HCT116 (cell line): ENCODE measurements around the gene TMEM62. TPM values are rescaled to one million over a fixed set of nuclear protein-coding genes. Genes with fewer than 3 reads are reported as not detected.

Experiments
- ATAC-seq: fragments of 200-7000 bp; cut with Tn5 transposase; 2 replicates; pipeline ENCODE4 v1.9.1; 2020; ENCODE audit warnings: mild to moderate bottlenecking, moderate library complexity
- BruUV-seq: library from RNA; stranded (reverse); fragments of 400-500 nt; replicated peaks from 2 replicates; lab custom pipeline; 2021; lab: Mats Ljungman, UMichigan
- CTCF ChIA-PET: fragments of 300-600 bp; sonication (Branson Sonifier 250); formaldehyde crosslinking; loops from one replicate; lab custom pipeline; 2021; ENCODE audit warnings: antibody characterized with exemption; lab: Charles Lee
- POLR2A ChIA-PET: fragments of 300-600, 350-600 bp; sonication (Branson Sonifier 250); formaldehyde crosslinking; loops from one replicate; lab custom pipeline; 2021; ENCODE audit warnings: antibody characterized with exemption; lab: Charles Lee
- RAD21 ChIA-PET, 2 experiments: fragments of 300-600 bp; sonication (Branson Sonifier 250); formaldehyde crosslinking; loops; one replicate each; lab custom pipeline; 2023; ENCODE audit warnings: low total read pairs in 2 of 2; ENCODE audit not compliant: uncharacterized antibody in 2 of 2, unreplicated experiment in 2 of 2, low non-redundant PET in 1 of 2; lab: Charles Lee
- DNase-seq: peaks from one replicate; pipeline ENCODE4 v3.0.0-alpha.2; 2010; ENCODE audit warnings: low read depth, low spot score
- H2AFZ ChIP-seq: fragments of 200-600 bp; shearing (Covaris generic), sonication (generic); 2 replicates; pipeline ENCODE4 v1.6.1; 2017; ENCODE audit warnings: low read depth, mixed run types, mixed read lengths, antibody characterized with exemption, low read length; ENCODE audit not compliant: poor library complexity, severe bottlenecking
- H3K27ac ChIP-seq: 2 replicates; pipeline ENCODE4 v1.5.1; 2012; ENCODE audit warnings: low read depth, low read length
- H3K27me3 ChIP-seq: fragments of 200-600 bp; sonication (generic); 2 replicates; pipeline ENCODE4 v1.6.1; 2016; ENCODE audit warnings: mixed run types, low read length, mixed read lengths; ENCODE audit not compliant: insufficient read depth
- H3K36me3 ChIP-seq, 2 experiments: fragments of 200-500 bp in 1 of 2; fragments of 200-600 bp in 1 of 2; sonication (Bioruptor generic) in 1 of 2; sonication (generic) in 1 of 2; 2 replicates each; pipeline versions ENCODE4 v1.5.1 to v1.6.1; 2014 to 2016; ENCODE audit warnings: low read length in 2 of 2, inconsistent platforms in 1 of 2, mixed read lengths in 1 of 2, mixed run types in 1 of 2; ENCODE audit not compliant: insufficient read depth in 2 of 2, control insufficient read depth in 1 of 2
- H3K4me1 ChIP-seq, 2 experiments: fragments of 200-600 bp in 1 of 2; sonication (generic) in 1 of 2; 2 replicates each; pipeline versions ENCODE4 v1.5.1 to v1.6.1; 2012 to 2017; ENCODE audit warnings: low read length in 2 of 2, inconsistent platforms in 1 of 2, mild to moderate bottlenecking in 1 of 2, mixed read lengths in 1 of 2, mixed run types in 1 of 2, moderate library complexity in 1 of 2; ENCODE audit not compliant: insufficient read depth in 2 of 2, control insufficient read depth in 1 of 2
- H3K4me2 ChIP-seq: fragments of 200-600 bp; sonication (generic); 2 replicates; pipeline ENCODE4 v1.6.1; 2017; ENCODE audit warnings: mixed run types, low read length, mixed read lengths
- H3K4me3 ChIP-seq, 2 experiments: fragments of 200-600 bp in 1 of 2; sonication (generic) in 1 of 2; replicated peaks in 1 of 2; 2 replicates each; pipeline ENCODE4 v1.5.1; 2011 to 2016; ENCODE audit warnings: low read length in 2 of 2, control low read depth in 1 of 2, low read depth in 1 of 2, mild to moderate bottlenecking in 1 of 2, mixed read lengths in 1 of 2, mixed run types in 1 of 2
- H3K79me2 ChIP-seq: fragments of 200-600 bp; sonication (generic); 2 replicates; pipeline ENCODE4 v1.6.1; 2017; ENCODE audit warnings: mild to moderate bottlenecking, mixed run types, low read length, moderate library complexity, mixed read lengths; ENCODE audit not compliant: insufficient read depth
- H3K9ac ChIP-seq: fragments of 200-600 bp; sonication (generic); 2 replicates; pipeline ENCODE4 v1.6.1; 2016; ENCODE audit warnings: low read length, mixed read lengths
- H3K9me2 ChIP-seq: fragments of 200-600 bp; sonication (generic), shearing (Covaris generic); 2 replicates; pipeline ENCODE4 v1.6.1; 2017; ENCODE audit warnings: mixed run types, mild to moderate bottlenecking, moderate library complexity; ENCODE audit not compliant: insufficient read depth
- H3K9me3 ChIP-seq, 2 experiments: fragments of 200-500 bp in 1 of 2; fragments of 200-600 bp in 1 of 2; sonication (Bioruptor generic) in 1 of 2; sonication (generic) in 1 of 2; 2 replicates each; pipeline ENCODE4 v1.6.1; 2014 to 2017; ENCODE audit warnings: low read length in 2 of 2, mixed read lengths in 2 of 2, inconsistent platforms in 1 of 2, low read depth in 1 of 2, mild to moderate bottlenecking in 1 of 2, mixed run types in 1 of 2, moderate library complexity in 1 of 2; ENCODE audit not compliant: control insufficient read depth in 1 of 2, insufficient read depth in 1 of 2
- H4K20me1 ChIP-seq: fragments of 200-600 bp; sonication (generic), shearing (Covaris generic); 2 replicates; pipeline ENCODE4 v1.6.1; 2017; ENCODE audit warnings: mixed run types, mild to moderate bottlenecking, moderate library complexity; ENCODE audit not compliant: insufficient read depth
- CBX3 ChIP-seq: IDR thresholded peaks from 2 replicates; pipeline ENCODE4 v1.6.1; 2012; ENCODE audit warnings: low read depth
- CEBPB ChIP-seq: IDR thresholded peaks from 2 replicates; pipeline ENCODE4 v1.6.1; 2012; ENCODE audit warnings: low read depth
- EGR1 ChIP-seq: IDR thresholded peaks from 2 replicates; pipeline ENCODE4 v1.6.1; 2012; ENCODE audit warnings: low read depth
- ELF1 ChIP-seq: IDR thresholded peaks from 2 replicates; pipeline ENCODE4 v1.6.1; 2012; ENCODE audit warnings: low read depth, borderline replicate concordance
- EZH2 ChIP-seq: fragments of 200-600 bp; sonication (generic); IDR thresholded peaks from 2 replicates; pipeline ENCODE4 v1.6.1; 2017; ENCODE audit warnings: antibody characterized with exemption, mixed run types
- EZH2phosphoT487 ChIP-seq: fragments of 200-600 bp; IDR thresholded peaks from 2 replicates; pipeline ENCODE4 v1.6.1; 2018; ENCODE audit warnings: antibody characterized with exemption, borderline replicate concordance
- JUND ChIP-seq: IDR thresholded peaks from 2 replicates; pipeline ENCODE4 v1.6.1; 2012
- POLR2A ChIP-seq: IDR thresholded peaks from 2 replicates; pipeline ENCODE4 v1.7.0; 2011; ENCODE audit warnings: borderline replicate concordance; ENCODE audit not compliant: insufficient read depth, insufficient read length; ENCODE audit errors: extremely low read depth
- ZFX ChIP-seq: fragments of 450-650 bp; IDR thresholded peaks from 2 replicates; pipeline ENCODE4 v1.6.1; 2017
- intact Hi-C: fragments of 100-400 bp; cut with micrococcal nuclease; formaldehyde crosslinking; loops from 2 replicates; pipeline ENCODE4 v1.10.0; 2022
- total RNA-seq: library from RNA; stranded (reverse); gene quantifications from one replicate; pipeline ENCODE4 v1.2.1, GENCODE V29; 2021; ENCODE audit not compliant: unreplicated experiment
- TF ChIP-seq, protein P1 (sequence below): IDR thresholded peaks from 2 replicates; pipeline ENCODE4 v1.6.1; 2011; ENCODE audit warnings: mild to moderate bottlenecking, low read length, moderate library complexity; ENCODE audit not compliant: insufficient replicate concordance; ENCODE audit errors: extremely low read depth
- TF ChIP-seq, protein P2 (sequence below): IDR thresholded peaks from 2 replicates; pipeline ENCODE4 v1.6.1; 2012

TMEM62 gene
- total RNA-seq, 1 experiment from 2014 or later, result 8.8 TPM

DNA sequence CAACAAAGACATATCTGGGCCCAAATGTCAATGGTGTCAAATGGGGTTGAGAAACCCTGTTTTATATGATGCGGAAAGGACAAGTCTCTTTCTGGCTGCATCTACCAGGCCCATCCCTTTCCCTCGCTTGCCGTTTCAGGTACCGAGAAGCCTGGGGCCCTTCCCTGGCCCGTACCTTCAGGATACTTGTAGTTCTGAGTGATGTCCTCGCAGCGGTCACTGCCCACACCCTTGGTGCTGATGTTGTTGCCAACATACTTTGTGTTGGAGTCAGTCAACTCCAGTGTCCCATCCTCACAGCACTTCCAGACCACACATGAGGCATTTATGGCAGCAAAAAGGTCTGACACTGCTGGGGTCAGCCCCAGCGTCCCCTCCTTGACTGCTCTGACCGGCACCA lies 73.6 kb downstream of the TMEM62 start:
- Histone ChIP-seq H3K4me3 (no peak overlapping the region), H3K4me2 (no peak overlapping the region), H3K27me3 (no peaks in the 10 kb centered on the region), H3K27ac (no peak overlapping the region), H3K9ac (no peak overlapping the region), H3K9me3 (no peaks in the 10 kb centered on the region), H3K4me1 (peaks cover 0 to 4% of the 10 kb centered on the region in 2 experiments; a peak in 1 of 4 replicates), H3K9me2 (no peaks in the 10 kb centered on the region), H3K79me2 (no peaks in the 10 kb centered on the region), H4K20me1 (no peaks in the 10 kb centered on the region), H3K36me3 (no peaks in the 10 kb centered on the region), H2AFZ (no peak overlapping the region)
- TF ChIP-seq, protein P1, sequence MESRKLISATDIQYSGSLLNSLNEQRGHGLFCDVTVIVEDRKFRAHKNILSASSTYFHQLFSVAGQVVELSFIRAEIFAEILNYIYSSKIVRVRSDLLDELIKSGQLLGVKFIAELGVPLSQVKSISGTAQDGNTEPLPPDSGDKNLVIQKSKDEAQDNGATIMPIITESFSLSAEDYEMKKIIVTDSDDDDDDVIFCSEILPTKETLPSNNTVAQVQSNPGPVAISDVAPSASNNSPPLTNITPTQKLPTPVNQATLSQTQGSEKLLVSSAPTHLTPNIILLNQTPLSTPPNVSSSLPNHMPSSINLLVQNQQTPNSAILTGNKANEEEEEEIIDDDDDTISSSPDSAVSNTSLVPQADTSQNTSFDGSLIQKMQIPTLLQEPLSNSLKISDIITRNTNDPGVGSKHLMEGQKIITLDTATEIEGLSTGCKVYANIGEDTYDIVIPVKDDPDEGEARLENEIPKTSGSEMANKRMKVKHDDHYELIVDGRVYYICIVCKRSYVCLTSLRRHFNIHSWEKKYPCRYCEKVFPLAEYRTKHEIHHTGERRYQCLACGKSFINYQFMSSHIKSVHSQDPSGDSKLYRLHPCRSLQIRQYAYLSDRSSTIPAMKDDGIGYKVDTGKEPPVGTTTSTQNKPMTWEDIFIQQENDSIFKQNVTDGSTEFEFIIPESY, result no peak
- TF ChIP-seq EZH2 (no peak), ZFX (no peak), POLR2A (no peak), EGR1 (no peak), JUND (no peak), ELF1 (no peak), EZH2phosphoT487 (no peak), CEBPB (no peak), CBX3 (no peak)
- TF ChIP-seq, protein P2, sequence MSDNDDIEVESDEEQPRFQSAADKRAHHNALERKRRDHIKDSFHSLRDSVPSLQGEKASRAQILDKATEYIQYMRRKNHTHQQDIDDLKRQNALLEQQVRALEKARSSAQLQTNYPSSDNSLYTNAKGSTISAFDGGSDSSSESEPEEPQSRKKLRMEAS, result no peak
- BruUV-seq, result no TSS peak
- no peak for ATAC-seq
- intact Hi-C loops, result no loop called here
- RAD21 ChIA-PET, result no interaction called here
- no peak for DNase-seq
- CTCF ChIA-PET, result interaction anchor here (1.6 to 1.7 kb wide), 2 partner anchors 18 to 79 kb away, joined by 3 to 6 read pairs; no protein-coding TSS in a partner anchor
- POLR2A ChIA-PET, result no interaction called here
